ENCODE measurements around the gene ISG15.
"Not testable (repeated sequence)": the region's sequence is repeated elsewhere in the genome, so short reads cannot be mapped to it uniquely, and the experiment has no call there.

Gene ISG15

GRCh38 chr1:980137-980571 lies 33.1 kb upstream of the ISG15 start:
- H3K4me1 Mint-ChIP-seq, result peaks cover 10% of the 10 kb centered on the region
- no peak for DNase-seq
- CTCF ChIA-PET, result interaction anchor here (0.7 to 1.8 kb wide), 2 partner anchors 24 to 84 kb away, joined by 3 to 9 read pairs; no protein-coding TSS in a partner anchor
- H3K9me3 Mint-ChIP-seq, result peaks cover 4% of the 10 kb centered on the region
- H3K36me3 Mint-ChIP-seq, result peaks cover 3% of the 10 kb centered on the region
- H3K27ac Mint-ChIP-seq, result no peak overlapping the region
- H3K4me3 Mint-ChIP-seq, result no peak overlapping the region
- peaks cover 41% of the 10 kb centered on the region for H3K27me3 Mint-ChIP-seq

DNA sequence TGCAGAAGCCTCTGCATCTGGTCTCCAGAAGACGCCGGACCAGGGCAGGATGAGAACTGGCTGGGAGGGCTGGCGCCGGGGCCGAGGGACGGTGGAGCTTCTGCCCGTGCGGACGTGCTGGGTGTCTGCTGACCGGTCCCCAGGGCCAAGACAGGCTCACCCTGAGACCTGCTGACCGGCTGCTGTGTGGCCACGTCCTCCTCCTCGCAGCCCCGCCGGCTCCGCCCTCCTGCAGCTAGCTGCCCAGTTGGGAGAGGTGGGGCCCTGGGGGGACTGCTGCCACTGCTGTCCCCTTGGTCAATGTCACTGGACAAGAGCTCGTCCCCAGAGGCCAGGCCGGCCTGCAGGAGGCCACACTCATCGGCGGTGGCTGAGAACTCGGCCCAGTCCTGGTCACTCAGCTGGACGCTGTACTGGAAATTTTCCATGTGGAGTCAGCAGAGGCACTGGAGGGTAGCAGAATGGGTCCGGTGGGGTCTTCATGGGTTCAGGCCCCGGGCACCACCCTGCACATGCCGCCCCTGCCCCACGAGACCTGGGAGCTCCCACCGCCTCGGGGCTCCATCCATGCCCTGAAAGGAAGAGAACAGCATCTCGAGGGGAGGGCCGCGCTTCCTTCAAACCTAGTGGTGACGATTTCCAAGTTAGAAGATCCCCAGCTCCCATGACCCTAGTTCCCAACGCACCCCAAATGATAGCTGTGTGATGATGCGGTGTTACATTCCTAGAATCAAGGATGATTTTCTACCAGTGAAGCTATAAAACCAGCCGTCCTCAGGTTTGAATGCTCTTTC lies 32.5 kb upstream of the ISG15 start:
- Mint-ChIP-seq H3K4me1 (peaks cover 6% of the 10 kb centered on the region), H3K4me3 (no peak overlapping the region), H3K36me3 (peaks cover 3% of the 10 kb centered on the region), H3K27me3 (peaks cover 41% of the 10 kb centered on the region), H3K9me3 (peaks cover 4% of the 10 kb centered on the region), H3K27ac (no peak overlapping the region)
- DNase-seq, result no peak
- CTCF ChIA-PET, result interaction anchor here (0.7 to 1.8 kb wide), 4 partner anchors 9 to 83 kb away, joined by 3 to 9 read pairs (median 3); no protein-coding TSS in a partner anchor

DNA sequence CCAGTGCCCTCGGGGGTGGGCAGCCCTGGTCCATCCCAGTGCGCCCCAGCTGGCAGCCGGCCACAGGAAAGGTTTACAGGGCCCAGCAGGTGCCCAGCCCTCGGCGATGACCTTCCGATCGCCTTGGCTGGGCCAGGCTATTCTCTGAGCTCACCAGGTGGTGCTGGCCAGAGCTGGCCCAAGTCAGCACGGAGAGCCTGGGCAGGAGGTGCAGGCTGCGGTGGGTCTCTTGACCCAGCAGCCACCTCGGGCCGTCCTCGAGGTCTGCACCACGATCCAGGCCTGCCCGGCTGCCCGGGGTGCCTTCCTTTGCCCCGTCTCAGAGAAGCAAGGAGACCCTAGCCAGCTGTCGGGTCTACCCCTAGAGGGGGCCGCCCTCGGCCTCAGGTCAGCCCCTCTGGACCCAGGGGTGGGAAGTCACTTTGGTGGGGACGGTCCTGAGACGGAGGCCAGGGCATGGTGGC lies 31.8 kb upstream of the ISG15 start:
- Mint-ChIP-seq H3K27me3 (peaks cover 44% of the 10 kb centered on the region), H3K4me1 (peaks cover 3% of the 10 kb centered on the region), H3K9me3 (peaks cover 4% of the 10 kb centered on the region), H3K27ac (no peak overlapping the region), H3K36me3 (peaks cover 3% of the 10 kb centered on the region), H3K4me3 (no peak overlapping the region)
- CTCF ChIA-PET, result interaction anchor here (0.8 to 1.8 kb wide), 3 partner anchors 8 to 82 kb away, joined by 3 to 9 read pairs (median 3); no protein-coding TSS in a partner anchor
- no peak for DNase-seq

DNA sequence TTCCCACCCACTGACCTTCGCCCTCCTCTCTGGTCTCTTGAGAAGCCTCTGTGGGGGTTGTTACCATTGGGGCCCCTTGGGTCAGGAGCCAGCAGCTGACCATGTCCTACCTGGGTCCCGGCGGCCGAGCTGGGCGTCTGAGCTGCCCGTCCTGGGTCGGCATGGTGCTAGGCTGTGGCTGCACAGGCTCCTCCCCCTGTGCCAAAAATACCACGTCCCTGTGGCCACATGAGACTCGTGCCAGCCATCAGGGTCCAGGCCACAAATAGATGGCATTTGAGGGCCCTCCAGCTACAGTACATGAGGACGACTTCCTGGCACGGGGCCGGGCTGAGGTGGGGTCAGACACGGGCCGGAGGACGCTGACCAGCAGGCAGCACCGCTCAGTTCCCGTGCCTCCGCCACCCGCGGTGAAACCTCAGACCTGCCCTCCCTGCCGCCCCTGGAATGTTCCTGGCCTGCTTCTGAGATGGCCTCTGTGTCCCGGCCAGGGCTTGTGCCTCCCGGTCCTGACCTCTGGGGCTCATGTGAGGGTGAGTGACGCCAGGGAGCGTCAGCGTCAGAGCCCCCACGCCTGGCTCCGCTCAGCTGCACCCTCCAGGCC lies 31.2 kb upstream of the ISG15 start, which contains the start of gene PERM1:
TSS of gene PERM1 (minus strand) at position 139 of the 604 bp plus-strand sequence. CDS start 1,064 bp downstream, outside the sequence.
- CTCF ChIA-PET, result interaction anchor here (0.8 to 3.3 kb wide), 8 partner anchors 12 to 309 kb away, joined by 3 to 28 read pairs (median 5); partner anchors contain the start of gene PLEKHN1
- Mint-ChIP-seq H3K4me1 (peaks cover 3% of the 10 kb centered on the region), H3K36me3 (peaks cover 3% of the 10 kb centered on the region), H3K27me3 (peaks cover 46% of the 10 kb centered on the region), H3K9me3 (peaks cover 4% of the 10 kb centered on the region), H3K27ac (no peak within 1 kb of the TSS), H3K4me3 (no peak within 1 kb of the TSS)
- no peak for DNase-seq

GRCh38 chr1:982765-983436 lies 30.4 kb upstream of the ISG15 start:
- Mint-ChIP-seq H3K27ac (no peak overlapping the region), H3K27me3 (peaks cover 51% of the 10 kb centered on the region), H3K9me3 (peaks cover 4% of the 10 kb centered on the region), H3K4me1 (peaks cover 3% of the 10 kb centered on the region), H3K4me3 (no peak overlapping the region), H3K36me3 (peaks cover 3% of the 10 kb centered on the region)
- CTCF ChIA-PET, result interaction anchor here (0.7 to 4.8 kb wide), 12 partner anchors 9 to 323 kb away, joined by 3 to 40 read pairs (median 5); partner anchors contain the start of genes ISG15 and PLEKHN1
- DNase-seq, result no peak

- H3K4me3 Mint-ChIP-seq, result no peak overlapping the region
- H3K9me3 Mint-ChIP-seq, result no peaks in the 10 kb centered on the region
- H3K4me1 Mint-ChIP-seq, result no peaks in the 10 kb centered on the region
- H3K36me3 Mint-ChIP-seq, result no peaks in the 10 kb centered on the region
- H3K27ac Mint-ChIP-seq, result no peak overlapping the region
- peaks cover 55% of the 10 kb centered on the region for H3K27me3 Mint-ChIP-seq
- CTCF ChIA-PET, result interaction anchor here (0.7 to 4.8 kb wide), 16 partner anchors 10 to 322 kb away, joined by 3 to 40 read pairs (median 5); partner anchors contain the start of genes ISG15 and PLEKHN1
- DNase-seq, result peak; percentile 73
Observed at GRCh38 chr1:983798-984475, 29.4 kb upstream of the ISG15 start.

- Mint-ChIP-seq H3K27me3 (peaks cover 60% of the 10 kb centered on the region), H3K4me1 (no peaks in the 10 kb centered on the region), H3K36me3 (no peaks in the 10 kb centered on the region), H3K9me3 (no peaks in the 10 kb centered on the region), H3K4me3 (no peak overlapping the region), H3K27ac (no peak overlapping the region)
- CTCF ChIA-PET, result interaction anchor here (0.8 to 4.8 kb wide), 12 partner anchors 9 to 287 kb away, joined by 3 to 40 read pairs (median 5); partner anchors contain the start of genes ISG15 and PLEKHN1
- no peak for DNase-seq
Observed at GRCh38 chr1:984476-984814, 28.9 kb upstream of the ISG15 start.

GRCh38 chr1:985126-985525 lies 28.2 kb upstream of the ISG15 start:
- H3K27ac Mint-ChIP-seq, result no peak overlapping the region
- DNase-seq, result no peak
- CTCF ChIA-PET, result interaction anchor here (0.9 to 4.8 kb wide), 12 partner anchors 9 to 307 kb away, joined by 3 to 40 read pairs (median 5); partner anchors contain the start of genes ISG15 and PLEKHN1
- H3K27me3 Mint-ChIP-seq, result peaks cover 67% of the 10 kb centered on the region
- H3K4me3 Mint-ChIP-seq, result no peak overlapping the region
- H3K9me3 Mint-ChIP-seq, result no peaks in the 10 kb centered on the region
- no peaks in the 10 kb centered on the region for H3K36me3 Mint-ChIP-seq
- no peaks in the 10 kb centered on the region for H3K4me1 Mint-ChIP-seq

- H3K36me3 Mint-ChIP-seq, H3K27ac Mint-ChIP-seq, H3K9me3 Mint-ChIP-seq, H3K4me3 Mint-ChIP-seq, H3K4me1 Mint-ChIP-seq, DNase-seq: not testable (repeated sequence)
- peaks cover 75% of the 10 kb centered on the region for H3K27me3 Mint-ChIP-seq
- CTCF ChIA-PET, result interaction anchor here (0.8 kb wide), 1 partner anchor 76 kb away, joined by 3 read pairs; no protein-coding TSS in a partner anchor
Observed at GRCh38 chr1:988061-988460, 25.2 kb upstream of the ISG15 start.

- H3K4me3 Mint-ChIP-seq, DNase-seq, H3K27ac Mint-ChIP-seq, H3K4me1 Mint-ChIP-seq, H3K36me3 Mint-ChIP-seq, H3K9me3 Mint-ChIP-seq: not testable (repeated sequence)
- H3K27me3 Mint-ChIP-seq, result peaks cover 76% of the 10 kb centered on the region
- CTCF ChIA-PET, result interaction anchor here (1.0 to 1.6 kb wide), 3 partner anchors 8 to 380 kb away, joined by 3 to 9 read pairs (median 5); no protein-coding TSS in a partner anchor
Observed at GRCh38 chr1:991275-991674, 22.0 kb upstream of the ISG15 start.

DNA sequence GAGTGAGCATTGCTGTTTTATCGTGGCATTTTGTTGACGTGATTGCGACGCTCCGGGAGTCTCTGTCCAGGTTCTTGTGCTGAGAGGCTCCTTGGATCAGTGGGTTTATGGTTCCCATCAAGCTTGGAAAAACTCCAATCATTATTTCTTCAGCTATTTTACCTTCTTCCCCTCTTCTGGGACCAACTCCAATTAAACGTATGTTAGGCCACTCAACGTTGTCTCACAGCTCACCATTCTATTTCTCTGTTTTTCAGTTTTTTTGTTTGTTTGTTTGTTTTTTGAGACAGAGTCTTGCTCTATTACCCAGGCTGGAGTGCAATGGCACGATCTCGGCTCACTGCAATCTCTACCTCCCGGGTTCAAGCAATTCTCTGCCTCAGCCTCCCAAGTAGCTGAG lies 21.4 kb upstream of the ISG15 start:
- H3K36me3 Mint-ChIP-seq, result peaks cover 2% of the 10 kb centered on the region
- peaks cover 6% of the 10 kb centered on the region for H3K4me1 Mint-ChIP-seq
- H3K27me3 Mint-ChIP-seq, result peaks cover 75% of the 10 kb centered on the region
- no peak for DNase-seq
- no peak overlapping the region for H3K27ac Mint-ChIP-seq
- H3K9me3 Mint-ChIP-seq, result peaks cover 9% of the 10 kb centered on the region
- no peak overlapping the region for H3K4me3 Mint-ChIP-seq
- CTCF ChIA-PET, result interaction anchor here (1.0 to 1.6 kb wide), 3 partner anchors 9 to 379 kb away, joined by 3 to 9 read pairs (median 5); no protein-coding TSS in a partner anchor

- Mint-ChIP-seq H3K4me3 (no peak overlapping the region), H3K27me3 (peaks cover 78% of the 10 kb centered on the region), H3K4me1 (peaks cover 6% of the 10 kb centered on the region), H3K27ac (no peak overlapping the region), H3K36me3 (peaks cover 2% of the 10 kb centered on the region), H3K9me3 (peaks cover 9% of the 10 kb centered on the region)
- CTCF ChIA-PET, result interaction anchor here (1.4 to 3.3 kb wide), 3 partner anchors 9 to 379 kb away, joined by 3 to 28 read pairs (median 9); no protein-coding TSS in a partner anchor
- no peak for DNase-seq
Observed at GRCh38 chr1:992362-992761, 20.9 kb upstream of the ISG15 start.

- DNase-seq, result no peak
- peaks cover 9% of the 10 kb centered on the region for H3K9me3 Mint-ChIP-seq
- peaks cover 81% of the 10 kb centered on the region for H3K27me3 Mint-ChIP-seq
- H3K4me3 Mint-ChIP-seq, result no peak overlapping the region
- CTCF ChIA-PET, result interaction anchor here (1.1 to 3.3 kb wide), 2 partner anchors 10 to 71 kb away, joined by 3 to 28 read pairs; no protein-coding TSS in a partner anchor
- peaks cover 6% of the 10 kb centered on the region for H3K4me1 Mint-ChIP-seq
- peaks cover 2% of the 10 kb centered on the region for H3K36me3 Mint-ChIP-seq
- H3K27ac Mint-ChIP-seq, result no peak overlapping the region
Observed at GRCh38 chr1:993379-993995, 19.8 kb upstream of the ISG15 start.

Data from activated naive CD4-positive, alpha-beta T cell treated with anti-CD3 and anti-CD28 coated beads, Interleukin-2, amount 10 ng/mL, durations not matched to agents 7 days and 5 days (primary cell).